COLO829 (cell line): ENCODE data around the gene NUDT16L1.

Experiments
- DNase-seq: peaks from one replicate; pipeline ENCODE4 v3.0.0; 2012; ENCODE audit warnings: low spot score

The NUDT16L1 gene

GRCh38 chr16:4683255-4684057, 9.9 kb upstream of the NUDT16L1 start:
- DNase-seq: no peak

GRCh38 chr16:4684058-4684715, 9.2 kb upstream of the NUDT16L1 start:
- no peak for DNase-seq

- DNase-seq: no peak
These were observed 8.6 kb upstream of the NUDT16L1 start for GRCh38 chr16:4684763-4685162.

- DNase-seq: no peak
These were observed 8.1 kb upstream of the NUDT16L1 start for GRCh38 chr16:4685292-4685691.

- no peak for DNase-seq
These were observed 7.4 kb upstream of the NUDT16L1 start for GRCh38 chr16:4685776-4686496.

GRCh38 chr16:4686497-4687210, 6.7 kb upstream of the NUDT16L1 start:
- DNase-seq: no peak

GRCh38 chr16:4687416-4687815, 5.9 kb upstream of the NUDT16L1 start:
- no peak for DNase-seq

- no peak for DNase-seq
These were observed 5.3 kb upstream of the NUDT16L1 start for GRCh38 chr16:4687946-4688673.

GRCh38 chr16:4688674-4689045, 4.7 kb upstream of the NUDT16L1 start:
- DNase-seq: no peak

- no peak for DNase-seq
These were observed 4.2 kb upstream of the NUDT16L1 start for GRCh38 chr16:4689091-4689671.

GRCh38 chr16:4689864-4690704, 3.3 kb upstream of the NUDT16L1 start:
- DNase-seq: no peak

GRCh38 chr16:4690946-4691665, 2.3 kb upstream of the NUDT16L1 start:
- DNase-seq: no peak

GRCh38 chr16:4691666-4692412, 1.5 kb upstream of the NUDT16L1 start:
- DNase-seq: no peak

- DNase-seq: no peak
These were observed 684 bp upstream of the NUDT16L1 start for GRCh38 chr16:4692460-4693295.

GRCh38 chr16:4693956-4694641, 737 bp downstream of the NUDT16L1 start:
- DNase-seq: peak; percentile 30

GRCh38 chr16:4694642-4695451, 1.5 kb downstream of the NUDT16L1 start:
- DNase-seq: no peak
